Stomach (tissue), 19 donors: Measurements from ENCODE around the gene MAGEA10. TPM values are rescaled to one million over a fixed set of nuclear protein-coding genes. Genes with fewer than 3 reads are reported as not detected.
"Not testable (repeated sequence)": the region's sequence is repeated elsewhere in the genome, so short reads cannot be mapped to it uniquely, and the experiment has no call there.

Experiments used
- DNase-seq, 2 donors: peaks; one replicate each; pipeline versions ENCODE4 v3.0.0 to v3.0.0-alpha.2; 2013 to 2019
- H3K27ac ChIP-seq, 5 donors: fragments of 200-600 bp in 4 of 5; sonication (generic) in 4 of 5; one replicate each; pipeline ENCODE4 v1.5.1; 2013 to 2019; ENCODE audit warnings: mild to moderate bottlenecking in 1 of 5, moderate library complexity in 1 of 5
- H3K27me3 ChIP-seq, 3 donors: fragments of 200-600 bp; sonication (generic); one replicate each; pipeline ENCODE4 v1.5.1; 2017 to 2019; ENCODE audit warnings: mixed run types in 1 of 3
- H3K36me3 ChIP-seq, 4 donors: fragments of 200-600 bp; sonication (generic); 1 replicate in 3 of 4; 2 replicates in 1 of 4; pipeline ENCODE4 v1.5.1; 2016 to 2019
- H3K4me1 ChIP-seq, 4 donors: fragments of 200-600 bp; sonication (generic); one replicate each; pipeline ENCODE4 v1.5.1; 2016 to 2019
- H3K4me3 ChIP-seq, 4 donors: fragments of 200-600 bp; sonication (generic) in 3 of 4; one replicate each; pipeline ENCODE4 v1.5.1; 2016 to 2019; ENCODE audit warnings: mild to moderate bottlenecking in 1 of 4
- H3K9me3 ChIP-seq, 4 donors: fragments of 200-600 bp; sonication (generic); one replicate each; pipeline ENCODE4 v1.5.1; 2016 to 2019
- CTCF ChIP-seq, 7 experiments: fragments of 450-650 bp in 4 of 7; fragments of 200-600 bp in 3 of 7; sonication (generic) in 3 of 7; IDR thresholded peaks; one replicate each; pipeline ENCODE4 v1.5.1; 2016 to 2019; ENCODE audit warnings: antibody characterized with exemption in 7 of 7, control low read depth in 2 of 7, mild to moderate bottlenecking in 1 of 7
- EP300 ChIP-seq: sonication (generic); formaldehyde crosslinking; IDR thresholded peaks from one replicate; pipeline ENCODE4 v1.6.1; 2017; ENCODE audit warnings: antibody characterized with exemption
- POLR2A ChIP-seq, 4 donors: fragments of 450-650 bp; IDR thresholded peaks; one replicate each; pipeline ENCODE4 v1.6.1; 2016; ENCODE audit warnings: antibody characterized with exemption in 4 of 4, control low read depth in 2 of 4, mild to moderate bottlenecking in 1 of 4, moderate library complexity in 1 of 4
- POLR2AphosphoS5 ChIP-seq, 3 donors: sonication (generic); formaldehyde crosslinking; IDR thresholded peaks; one replicate each; pipeline ENCODE4 v1.6.1; 2016; ENCODE audit warnings: antibody characterized with exemption in 3 of 3
- WGBS, 5 donors: extraction: QIAGEN DNeasy Blood & Tissue Kit in 3 of 5; methylation state at CpG; one replicate each; pipeline versions ENCODE4 v1.1.5 to v1.1.7; 2013 to 2018; 5-methylcytosine and 5-hydroxymethylcytosine counted together
- intact Hi-C: fragments of 100-400 bp; cut with DNase I; formaldehyde crosslinking; loops from one replicate; pipeline ENCODE4 v1.15.1; 2023; ENCODE audit warnings: low total_unique reads
- long read RNA-seq, 10 donors: transcript quantifications; one replicate each; lab custom pipeline, GENCODE V29; 2026
- polyA plus RNA-seq, 3 donors: library from polyadenylated mRNA; stranded (reverse); fragments of 200-250 nt; gene quantifications; one replicate each; pipeline ENCODE4 v1.2.3, GENCODE V29; 2013
- total RNA-seq, 5 donors: library from RNA; depleted of rRNA; stranded (reverse); fragments of >200 nt; gene quantifications; one replicate each; pipeline versions ENCODE4 v1.1.0 to v1.2.3, GENCODE V29; 2014 to 2016
- donor health status: healthy with polysubstance abuse.
- donor health status: Bipolar disorder and iron deficiency.
- donor health status: healthy.

MAGEA10 gene
- total RNA-seq (not detected), polyA plus RNA-seq (not detected)
- long read RNA-seq, donor 1 = 0 reads
- long read RNA-seq, donor 2 = 0 reads
- long read RNA-seq, donor 3 = 0 reads
- long read RNA-seq, donor 4 = 0 reads
- long read RNA-seq, donor 5 = 0 reads
- long read RNA-seq, donor 6 = 0 reads
- long read RNA-seq, donor 7 = 0 reads
- long read RNA-seq, donor 8 = 0 reads
- long read RNA-seq, donor 9 = 0 reads
- long read RNA-seq, donor 10 = 0 reads

GRCh38 chrX:152138388-152138784 is at the start of gene MAGEA10:
Gene MAGEA10 (minus strand): TSS chrX:152138577. CDS start chrX:152135620, 2,957 bp downstream.
- H3K36me3 ChIP-seq = no peaks in the 10 kb centered on the region

GRCh38 chrX:152177497-152178269 is 39.3 kb upstream of the MAGEA10 start:
- DNase-seq = no peak
- Histone ChIP-seq H3K27me3 (no peaks in the 10 kb centered on the region), H3K27ac (no peak overlapping the region), H3K9me3 (no peaks in the 10 kb centered on the region), H3K36me3 (no peaks in the 10 kb centered on the region), H3K4me3 (no peak overlapping the region), H3K4me1 (no peaks in the 10 kb centered on the region)
- 78 to 87% (median 82%) methylated on average over 5 of the region's 5 CpGs for WGBS, 5 donors
- TF ChIP-seq EP300 (no peak), POLR2A (IDR thresholded peaks at IDR 0.05) (no peak), POLR2AphosphoS5 (IDR thresholded peaks at IDR 0.05) (no peak), CTCF (IDR thresholded peaks at IDR 0.05) (no peak)
- intact Hi-C loops = no loop called here

More at GRCh38 chrX:152138388-152138784, at the start of gene MAGEA10:
- TF ChIP-seq POLR2A (IDR thresholded peaks at IDR 0.05) = no peak
- no peak for TF ChIP-seq CTCF (IDR thresholded peaks at IDR 0.05)
- TF ChIP-seq EP300 = no peak
- no peak for TF ChIP-seq POLR2AphosphoS5 (IDR thresholded peaks at IDR 0.05)
- no peaks in the 10 kb centered on the region for H3K4me1 ChIP-seq
- H3K27me3 ChIP-seq = no peaks in the 10 kb centered on the region
- no peak within 1 kb of the TSS for H3K4me3 ChIP-seq
- WGBS, 5 donors = 89 to 94% (median 92%) methylated on average over 11 to 16 of the region's 16 CpGs
- no peaks in the 10 kb centered on the region for H3K9me3 ChIP-seq
- intact Hi-C loops = no loop called here
- no peak for DNase-seq
- no peak within 1 kb of the TSS for H3K27ac ChIP-seq

- 51 to 64% (median 59%) methylated on average over 4 of the region's 4 CpGs for WGBS, 5 donors
- H3K4me3 ChIP-seq = no peak overlapping the region
- intact Hi-C loops = no loop called here
Observed at GRCh38 chrX:152177052-152177451, 38.7 kb upstream of the MAGEA10 start.

DNA sequence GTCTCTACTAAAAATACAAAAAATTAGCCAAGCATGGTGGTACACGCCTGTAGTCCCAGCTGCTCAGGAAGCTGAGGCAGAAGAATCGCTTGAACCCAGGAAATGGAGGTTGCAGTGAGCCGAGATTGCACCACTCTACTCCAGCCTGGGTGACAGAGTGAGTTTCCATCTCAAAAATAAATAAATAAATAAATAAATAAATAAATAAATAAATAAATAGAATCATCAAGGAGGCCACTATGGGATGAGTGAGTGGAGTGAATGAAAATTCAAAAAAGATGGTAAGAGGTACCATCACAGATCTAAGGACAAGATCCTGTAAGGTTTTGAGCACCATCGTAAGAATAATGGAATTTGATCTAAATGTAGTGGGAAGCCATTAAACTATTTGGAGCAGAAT is 37.5 kb upstream of the MAGEA10 start:
- WGBS, 5 donors = 79 to 95% (median 87%) methylated on average over 4 of the region's 4 CpGs
- not testable (repeated sequence) for H3K36me3 ChIP-seq, H3K27ac ChIP-seq

More at GRCh38 chrX:152177052-152177451, 38.7 kb upstream of the MAGEA10 start:
- no peak for DNase-seq
- TF ChIP-seq POLR2A (IDR thresholded peaks at IDR 0.05) (no peak), CTCF (IDR thresholded peaks at IDR 0.05) (no peak), EP300 (no peak), POLR2AphosphoS5 (IDR thresholded peaks at IDR 0.05) (no peak)
- Histone ChIP-seq H3K27ac (no peak overlapping the region), H3K4me1 (no peaks in the 10 kb centered on the region), H3K9me3 (no peaks in the 10 kb centered on the region), H3K36me3 (no peaks in the 10 kb centered on the region), H3K27me3 (no peaks in the 10 kb centered on the region)

GRCh38 chrX:152173923-152174322 is 35.5 kb upstream of the MAGEA10 start:
- H3K4me3 ChIP-seq, H3K27ac ChIP-seq, H3K4me1 ChIP-seq, intact Hi-C loops, H3K9me3 ChIP-seq, H3K36me3 ChIP-seq, H3K27me3 ChIP-seq, DNase-seq: not testable (repeated sequence)
- 83 to 92% (median 90%) methylated on average over 1 to 2 of the region's 4 CpGs; no CpG with 5 or more reads in 2 of the 5 donors for WGBS, 5 donors

More for the DNA sequence above, 37.5 kb upstream of the MAGEA10 start:
- H3K9me3 ChIP-seq, H3K4me1 ChIP-seq, intact Hi-C loops, DNase-seq, H3K27me3 ChIP-seq, H3K4me3 ChIP-seq: not testable (repeated sequence)
